GM18499 (cell line): ENCODE data around the gene CCL26.
"Not testable (repeated sequence)": the region's sequence is repeated elsewhere in the genome, so short reads cannot be mapped to it uniquely, and the experiment has no call there.

Experiments used
- ATAC-seq: cut with Tn5 transposase; IDR thresholded peaks from one replicate; pipeline ENCODE4 v1.9.1; 2021; ENCODE audit warnings: moderate number of reproducible peaks; ENCODE audit not compliant: insufficient read depth, unreplicated experiment

The CCL26 gene

GRCh38 chr7:75793676-75794075 lies 21.7 kb upstream of the CCL26 start:
- no peak for ATAC-seq

GRCh38 chr7:75792567-75792966 lies 20.6 kb upstream of the CCL26 start:
- ATAC-seq, result not testable (repeated sequence)

GRCh38 chr7:75789361-75789924 lies 17.4 kb upstream of the CCL26 start:
- no peak for ATAC-seq

- not testable (repeated sequence) for ATAC-seq
Observed at GRCh38 chr7:75788154-75788847, 16.3 kb upstream of the CCL26 start.

- ATAC-seq, result not testable (repeated sequence)
Observed at GRCh38 chr7:75783058-75783457, 11.0 kb upstream of the CCL26 start.

GRCh38 chr7:75780647-75781273 lies 8.7 kb upstream of the CCL26 start:
- ATAC-seq, result not testable (repeated sequence)

GRCh38 chr7:75779516-75779915 lies 7.5 kb upstream of the CCL26 start:
- not testable (repeated sequence) for ATAC-seq

GRCh38 chr7:75779035-75779434 lies 7.0 kb upstream of the CCL26 start:
- not testable (repeated sequence) for ATAC-seq

GRCh38 chr7:75776295-75776971 lies 4.4 kb upstream of the CCL26 start:
- ATAC-seq, result no peak

- ATAC-seq, result not testable (repeated sequence)
Observed at GRCh38 chr7:75773958-75774357, 1.9 kb upstream of the CCL26 start.

- no peak for ATAC-seq
Observed at GRCh38 chr7:75771224-75771623, 787 bp downstream of the CCL26 start.

- ATAC-seq, result no peak
Observed at GRCh38 chr7:75762350-75762917, 9.6 kb downstream of the CCL26 start.

GRCh38 chr7:75761801-75762200 lies 10.2 kb downstream of the CCL26 start:
- not testable (repeated sequence) for ATAC-seq

GRCh38 chr7:75758491-75758890 lies 13.5 kb downstream of the CCL26 start:
- ATAC-seq, result no peak

GRCh38 chr7:75757860-75758259 lies 14.2 kb downstream of the CCL26 start:
- no peak for ATAC-seq

GRCh38 chr7:75756991-75757676 lies 14.9 kb downstream of the CCL26 start:
- no peak for ATAC-seq

- no peak for ATAC-seq
Observed at GRCh38 chr7:75756206-75756990, 15.6 kb downstream of the CCL26 start.

- no peak for ATAC-seq
Observed at GRCh38 chr7:75743455-75743859, 28.6 kb downstream of the CCL26 start.

GRCh38 chr7:75740846-75741497 lies 31.0 kb downstream of the CCL26 start:
- ATAC-seq, result no peak
